Vagina (tissue), 2 donors: Measurements from ENCODE around the gene WDFY2. TPM values are rescaled to one million over a fixed set of nuclear protein-coding genes. Genes with fewer than 3 reads are reported as not detected.

ENCODE experiments used
- DNase-seq, 2 donors: peaks; one replicate each; pipeline ENCODE4 v3.0.0-alpha.2; 2017; ENCODE audit errors: extremely low spot score in 2 of 2
- H3K27ac ChIP-seq: fragments of 200-600 bp; sonication (generic); one replicate; pipeline ENCODE4 v1.5.1; 2019
- H3K27me3 ChIP-seq: fragments of 200-600 bp; sonication (generic); one replicate; pipeline ENCODE4 v1.5.1; 2019
- H3K36me3 ChIP-seq, 2 donors: fragments of 200-600 bp; sonication (generic); one replicate each; pipeline ENCODE4 v1.5.1; 2017 to 2019
- H3K4me1 ChIP-seq: fragments of 200-600 bp; sonication (generic); one replicate; pipeline ENCODE4 v1.5.1; 2019
- H3K4me3 ChIP-seq, 2 donors: fragments of 200-600 bp; sonication (generic); 1 replicate in 1 of 2; 2 replicates in 1 of 2; pipeline ENCODE4 v1.5.1; 2016 to 2019
- H3K9me3 ChIP-seq: fragments of 200-600 bp; sonication (generic); one replicate; pipeline ENCODE4 v1.5.1; 2019
- CTCF ChIP-seq, 3 experiments: fragments of 450-650 bp in 2 of 3; fragments of 200-600 bp in 1 of 3; sonication (generic) in 1 of 3; IDR thresholded peaks; one replicate each; pipeline ENCODE4 v1.5.1; 2017 to 2019; ENCODE audit warnings: antibody characterized with exemption in 3 of 3, mild to moderate bottlenecking in 2 of 3, moderate library complexity in 2 of 3
- POLR2A ChIP-seq, 2 donors: fragments of 450-650 bp; IDR thresholded peaks; one replicate each; pipeline ENCODE4 v1.6.1; 2017; ENCODE audit warnings: antibody characterized with exemption in 2 of 2, mild to moderate bottlenecking in 2 of 2, moderate library complexity in 2 of 2
- POLR2AphosphoS5 ChIP-seq, 2 donors: sonication (generic); formaldehyde crosslinking; IDR thresholded peaks; one replicate each; pipeline ENCODE4 v1.9.0; 2017; ENCODE audit warnings: antibody characterized with exemption in 2 of 2, mild to moderate bottlenecking in 2 of 2, low read depth in 1 of 2; ENCODE audit not compliant: insufficient read depth in 1 of 2
- intact Hi-C: fragments of 100-400 bp; cut with DNase I; formaldehyde crosslinking; loops from one replicate; pipeline ENCODE4 v1.15.1; 2023
- total RNA-seq: library from RNA; depleted of rRNA; stranded (reverse); fragments of >200 nt; gene quantifications from one replicate; pipeline ENCODE4 v1.2.3, GENCODE V29; 2016

Gene WDFY2
- total RNA-seq, 1 donor from 2014 or later = 26.3 TPM

- Histone ChIP-seq H3K27ac (no peak overlapping the region), H3K9me3 (no peaks in the 10 kb centered on the region), H3K36me3 (peaks cover 0 to 16% of the 10 kb centered on the region in 2 donors), H3K27me3 (no peaks in the 10 kb centered on the region), H3K4me1 (peaks cover 37% of the 10 kb centered on the region), H3K4me3 (no peak overlapping the region)
- no peak for DNase-seq
- intact Hi-C loops = no loop called here
- no peak for TF ChIP-seq POLR2A (IDR thresholded peaks at IDR 0.05)
- TF ChIP-seq POLR2AphosphoS5 (IDR thresholded peaks at IDR 0.05; ENCODE audit: insufficient read depth in 1 of 2, low read depth in 1 of 2) = no peak
- no peak for TF ChIP-seq CTCF (IDR thresholded peaks at IDR 0.05)
Observed at GRCh38 chr13:51727634-51728274, 143.5 kb downstream of the WDFY2 start.

- peaks cover 0 to 16% of the 10 kb centered on the region in 2 donors for H3K36me3 ChIP-seq
- H3K4me1 ChIP-seq = peaks cover 43% of the 10 kb centered on the region
- H3K27ac ChIP-seq = no peak overlapping the region
- DNase-seq = no peak
- H3K4me3 ChIP-seq = no peak overlapping the region
- no peaks in the 10 kb centered on the region for H3K9me3 ChIP-seq
- TF ChIP-seq POLR2A (IDR thresholded peaks at IDR 0.05) = no peak
- no peak for TF ChIP-seq POLR2AphosphoS5 (IDR thresholded peaks at IDR 0.05; ENCODE audit: insufficient read depth in 1 of 2, low read depth in 1 of 2)
- TF ChIP-seq CTCF (IDR thresholded peaks at IDR 0.05) = no peak
- no peaks in the 10 kb centered on the region for H3K27me3 ChIP-seq
- intact Hi-C loops = no loop called here
Observed at GRCh38 chr13:51728275-51728673, 144.0 kb downstream of the WDFY2 start.

GRCh38 chr13:51728972-51729371 is 144.7 kb downstream of the WDFY2 start:
- Histone ChIP-seq H3K4me3 (no peak overlapping the region), H3K36me3 (peaks cover 0 to 16% of the 10 kb centered on the region in 2 donors), H3K4me1 (peaks cover 45% of the 10 kb centered on the region), H3K9me3 (no peaks in the 10 kb centered on the region), H3K27ac (peak overlapping the region; percentile 77), H3K27me3 (no peaks in the 10 kb centered on the region)
- TF ChIP-seq POLR2A (IDR thresholded peaks at IDR 0.05) = no peak
- no peak for TF ChIP-seq POLR2AphosphoS5 (IDR thresholded peaks at IDR 0.05; ENCODE audit: insufficient read depth in 1 of 2, low read depth in 1 of 2)
- TF ChIP-seq CTCF (IDR thresholded peaks at IDR 0.05) = no peak
- intact Hi-C loops = no loop called here
- DNase-seq = no peak

GRCh38 chr13:51729866-51730553 is 145.7 kb downstream of the WDFY2 start:
- H3K27ac ChIP-seq = peak overlapping the region; percentile 77
- H3K4me1 ChIP-seq = peaks cover 45% of the 10 kb centered on the region
- H3K4me3 ChIP-seq = no peak overlapping the region
- H3K9me3 ChIP-seq = no peaks in the 10 kb centered on the region
- DNase-seq = no peak
- TF ChIP-seq POLR2AphosphoS5 (IDR thresholded peaks at IDR 0.05; ENCODE audit: insufficient read depth in 1 of 2, low read depth in 1 of 2) (peak in 1 of 2 donors; percentile 48), CTCF (IDR thresholded peaks at IDR 0.05) (no peak)
- no peaks in the 10 kb centered on the region for H3K27me3 ChIP-seq
- intact Hi-C loops = loop anchor here (10.0 kb wide), 1 partner anchor 145 kb away; the partner anchor contains the start of gene WDFY2
- peaks cover 0 to 16% of the 10 kb centered on the region in 2 donors for H3K36me3 ChIP-seq

GRCh38 chr13:51730927-51731326 is 146.7 kb downstream of the WDFY2 start:
- Histone ChIP-seq H3K27ac (peak overlapping the region; percentile 77), H3K27me3 (no peaks in the 10 kb centered on the region), H3K4me3 (no peak overlapping the region), H3K36me3 (peaks cover 0 to 10% of the 10 kb centered on the region in 2 donors), H3K9me3 (no peaks in the 10 kb centered on the region), H3K4me1 (peaks cover 45% of the 10 kb centered on the region)
- intact Hi-C loops = loop anchor here (10.0 kb wide), 1 partner anchor 146 kb away; the partner anchor contains the start of gene WDFY2
- no peak for DNase-seq
- TF ChIP-seq POLR2AphosphoS5 (IDR thresholded peaks at IDR 0.05; ENCODE audit: insufficient read depth in 1 of 2, low read depth in 1 of 2) (no peak), POLR2A (IDR thresholded peaks at IDR 0.05) (no peak), CTCF (IDR thresholded peaks at IDR 0.05) (no peak)
